ENCODE measurements around the gene DGAT2L6.

DNA sequence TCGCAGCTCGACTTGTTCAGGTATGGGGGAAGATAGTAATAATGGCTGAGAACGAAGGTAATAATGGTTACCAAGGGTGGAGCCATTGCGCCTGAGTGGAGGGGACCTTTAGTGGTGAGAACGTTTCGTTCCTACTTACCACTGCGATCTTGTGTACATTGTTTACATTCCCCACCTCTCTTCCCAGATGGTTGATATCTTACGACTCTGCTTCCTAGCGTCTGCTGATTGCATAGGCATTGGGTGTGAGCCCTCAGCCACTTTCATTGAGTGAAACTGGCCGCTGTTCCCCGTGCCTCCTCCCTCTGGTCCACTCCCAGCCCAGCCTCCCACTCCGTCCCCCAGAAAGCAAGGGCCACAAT, 43.2 kb upstream of the DGAT2L6 start:
- TF ChIP-seq, protein P1, sequence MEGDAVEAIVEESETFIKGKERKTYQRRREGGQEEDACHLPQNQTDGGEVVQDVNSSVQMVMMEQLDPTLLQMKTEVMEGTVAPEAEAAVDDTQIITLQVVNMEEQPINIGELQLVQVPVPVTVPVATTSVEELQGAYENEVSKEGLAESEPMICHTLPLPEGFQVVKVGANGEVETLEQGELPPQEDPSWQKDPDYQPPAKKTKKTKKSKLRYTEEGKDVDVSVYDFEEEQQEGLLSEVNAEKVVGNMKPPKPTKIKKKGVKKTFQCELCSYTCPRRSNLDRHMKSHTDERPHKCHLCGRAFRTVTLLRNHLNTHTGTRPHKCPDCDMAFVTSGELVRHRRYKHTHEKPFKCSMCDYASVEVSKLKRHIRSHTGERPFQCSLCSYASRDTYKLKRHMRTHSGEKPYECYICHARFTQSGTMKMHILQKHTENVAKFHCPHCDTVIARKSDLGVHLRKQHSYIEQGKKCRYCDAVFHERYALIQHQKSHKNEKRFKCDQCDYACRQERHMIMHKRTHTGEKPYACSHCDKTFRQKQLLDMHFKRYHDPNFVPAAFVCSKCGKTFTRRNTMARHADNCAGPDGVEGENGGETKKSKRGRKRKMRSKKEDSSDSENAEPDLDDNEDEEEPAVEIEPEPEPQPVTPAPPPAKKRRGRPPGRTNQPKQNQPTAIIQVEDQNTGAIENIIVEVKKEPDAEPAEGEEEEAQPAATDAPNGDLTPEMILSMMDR (IDR thresholded peaks at IDR 0.05), result no peak
- no peak for TF ChIP-seq POLR2A (IDR thresholded peaks at IDR 0.05)

Measured in body of pancreas (tissue), 4 donors.